ENCODE results near the gene RERE. TPM values are rescaled to one million over a fixed set of nuclear protein-coding genes. Genes with fewer than 3 reads are reported as not detected.

RERE gene
- total RNA-seq, 4 donors from 2014 or later, result 118 to 244 (median 131) TPM

- Histone ChIP-seq H3K9me3 (no peaks in the 10 kb centered on the region), H3K4me3 (replicated peaks in 1 of 3) (no peak overlapping the region), H3K36me3 (peaks cover 3 to 7% of the 10 kb centered on the region in 2 donors), H3K27ac (peak overlapping the region; percentile 7 to 60 (median 30)), H3K27me3 (no peaks in the 10 kb centered on the region), H3K4me1 (peaks cover 37 to 62% of the 10 kb centered on the region in 2 donors)
- TF ChIP-seq POLR2A (IDR thresholded peaks at IDR 0.05) (no peak), CTCF (IDR thresholded peaks at IDR 0.05) (no peak)
- DNase-seq, result no peak
- intact Hi-C loops (cut with DNase I), result no loop called here
- 98 to 99% methylated on average over 2 of the region's 2 CpGs for WGBS, 2 donors
Measured at GRCh38 chr1:8398086-8398485, 419.4 kb downstream of the RERE start.

- no peaks in the 10 kb centered on the region for H3K27me3 ChIP-seq
- intact Hi-C loops (cut with DNase I), result no loop called here
- peaks cover 33 to 61% of the 10 kb centered on the region in 2 donors for H3K4me1 ChIP-seq
- peak overlapping the region in 2 of 3 donors; percentile 30 to 60 for H3K27ac ChIP-seq
- TF ChIP-seq CTCF (IDR thresholded peaks at IDR 0.05) (no peak), POLR2A (IDR thresholded peaks at IDR 0.05) (no peak)
- no peak overlapping the region for H3K4me3 ChIP-seq (replicated peaks in 1 of 3)
- H3K9me3 ChIP-seq, result no peaks in the 10 kb centered on the region
- peaks cover 3 to 7% of the 10 kb centered on the region in 2 donors for H3K36me3 ChIP-seq
- DNase-seq, result no peak
- WGBS, 2 donors, result 60 to 66% methylated on average over 2 of the region's 2 CpGs
Measured at GRCh38 chr1:8397511-8397910, 419.9 kb downstream of the RERE start.

- WGBS, 2 donors, result 19 to 29% methylated on average over 4 of the region's 4 CpGs
- TF ChIP-seq POLR2A (IDR thresholded peaks at IDR 0.05), result no peak
- no peak for TF ChIP-seq CTCF (IDR thresholded peaks at IDR 0.05)
- Histone ChIP-seq H3K9me3 (no peaks in the 10 kb centered on the region), H3K4me1 (peaks cover 30 to 61% of the 10 kb centered on the region in 2 donors), H3K27me3 (no peaks in the 10 kb centered on the region), H3K4me3 (replicated peaks in 1 of 3) (no peak overlapping the region), H3K27ac (peak overlapping the region; percentile 30 to 60 (median 54)), H3K36me3 (peaks cover 3 to 5% of the 10 kb centered on the region in 2 donors)
- DNase-seq, result peak; percentile 33 to 39
- intact Hi-C loops (cut with DNase I), result no loop called here
Measured at GRCh38 chr1:8396786-8397406, 420.5 kb downstream of the RERE start.

- Histone ChIP-seq H3K27me3 (no peaks in the 10 kb centered on the region), H3K4me1 (peaks cover 33 to 65% of the 10 kb centered on the region in 2 donors), H3K4me3 (replicated peaks in 1 of 3) (no peak overlapping the region), H3K27ac (peak overlapping the region; percentile 30 to 60 (median 54)), H3K36me3 (no peaks in the 10 kb centered on the region), H3K9me3 (no peaks in the 10 kb centered on the region)
- DNase-seq, result no peak
- 61 to 62% methylated on average over 8 of the region's 8 CpGs for WGBS, 2 donors
- TF ChIP-seq POLR2A (IDR thresholded peaks at IDR 0.05) (no peak), CTCF (IDR thresholded peaks at IDR 0.05) (no peak)
- intact Hi-C loops (cut with DNase I), result no loop called here
Measured at GRCh38 chr1:8396083-8396785, 421.2 kb downstream of the RERE start.

GRCh38 chr1:8395433-8395866, 422.0 kb downstream of the RERE start:
- TF ChIP-seq CTCF (IDR thresholded peaks at IDR 0.05) (no peak), POLR2A (IDR thresholded peaks at IDR 0.05) (no peak)
- no peaks in the 10 kb centered on the region for H3K9me3 ChIP-seq
- intact Hi-C loops (cut with DNase I), result no loop called here
- no peaks in the 10 kb centered on the region for H3K27me3 ChIP-seq
- peak overlapping the region; percentile 30 to 60 (median 46) for H3K27ac ChIP-seq
- DNase-seq, result peak in 1 of 2 donors; percentile 32
- no peak overlapping the region for H3K4me3 ChIP-seq (replicated peaks in 1 of 3)
- H3K4me1 ChIP-seq, result peaks cover 40 to 71% of the 10 kb centered on the region in 2 donors
- WGBS, 2 donors, result 18 to 26% methylated on average over 2 of the region's 2 CpGs
- no peaks in the 10 kb centered on the region for H3K36me3 ChIP-seq

All from thyroid gland (tissue), 4 donors.